Measurements from ENCODE around the gene CYP2D6.

CYP2D6 gene

DNA sequence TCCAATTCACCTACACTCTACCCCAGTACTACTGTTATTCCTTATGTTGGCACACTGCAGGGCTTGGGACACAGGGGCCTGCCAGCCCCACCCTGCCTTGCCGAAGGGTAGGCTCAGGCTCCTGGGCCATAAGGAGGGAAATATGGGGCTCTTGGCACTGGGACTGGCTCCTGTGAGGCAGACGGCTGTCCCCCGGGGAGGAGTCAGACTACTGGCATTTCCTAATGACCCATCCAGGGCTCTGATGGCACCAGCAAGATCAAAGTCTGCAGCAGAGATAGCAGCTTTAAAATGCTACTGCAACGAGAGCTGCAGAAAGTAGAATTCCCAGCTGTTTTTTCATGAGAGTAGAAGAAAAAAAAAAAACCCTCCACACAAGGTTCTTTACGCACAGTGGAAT, 42.2 kb upstream of the CYP2D6 start:
- DNase-seq (ENCODE audit: low read depth): no peak

DNA sequence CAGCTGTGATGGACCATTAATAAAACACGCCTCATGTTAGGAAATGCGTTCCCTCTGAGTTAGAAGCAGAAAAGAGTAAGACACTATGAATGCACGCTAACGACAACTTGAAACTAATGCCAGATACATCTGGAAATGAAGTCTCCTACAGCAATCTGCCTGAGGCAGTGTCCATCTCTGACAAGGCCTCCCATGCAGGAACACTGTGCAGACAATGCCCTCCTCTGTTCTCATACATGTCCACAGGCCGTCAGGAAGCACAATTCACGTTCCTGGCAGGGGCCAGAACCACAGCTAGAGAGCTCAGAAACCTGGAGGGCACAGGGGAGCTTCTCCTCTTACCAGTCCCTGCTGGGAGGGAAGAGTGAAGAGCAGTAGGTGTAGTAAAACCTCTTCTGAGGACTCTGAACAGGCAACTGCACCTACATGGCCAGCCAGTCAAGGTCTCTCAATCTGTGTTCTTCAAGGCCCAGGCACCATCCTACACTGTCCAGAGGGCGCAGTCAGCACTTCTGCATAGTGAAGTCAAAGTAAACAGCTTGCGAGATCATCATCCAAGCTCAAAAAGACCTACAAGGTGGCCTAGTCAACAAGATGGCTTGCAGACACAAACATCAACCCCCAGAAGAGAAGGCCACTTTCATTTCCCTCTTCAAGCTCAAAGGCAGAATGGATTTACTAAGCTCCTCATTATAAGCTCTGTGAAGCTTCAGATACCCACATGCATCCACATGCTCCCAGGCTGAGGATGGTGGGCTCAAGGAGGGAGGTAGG, 41.5 kb upstream of the CYP2D6 start:
- TF ChIP-seq, protein P1, sequence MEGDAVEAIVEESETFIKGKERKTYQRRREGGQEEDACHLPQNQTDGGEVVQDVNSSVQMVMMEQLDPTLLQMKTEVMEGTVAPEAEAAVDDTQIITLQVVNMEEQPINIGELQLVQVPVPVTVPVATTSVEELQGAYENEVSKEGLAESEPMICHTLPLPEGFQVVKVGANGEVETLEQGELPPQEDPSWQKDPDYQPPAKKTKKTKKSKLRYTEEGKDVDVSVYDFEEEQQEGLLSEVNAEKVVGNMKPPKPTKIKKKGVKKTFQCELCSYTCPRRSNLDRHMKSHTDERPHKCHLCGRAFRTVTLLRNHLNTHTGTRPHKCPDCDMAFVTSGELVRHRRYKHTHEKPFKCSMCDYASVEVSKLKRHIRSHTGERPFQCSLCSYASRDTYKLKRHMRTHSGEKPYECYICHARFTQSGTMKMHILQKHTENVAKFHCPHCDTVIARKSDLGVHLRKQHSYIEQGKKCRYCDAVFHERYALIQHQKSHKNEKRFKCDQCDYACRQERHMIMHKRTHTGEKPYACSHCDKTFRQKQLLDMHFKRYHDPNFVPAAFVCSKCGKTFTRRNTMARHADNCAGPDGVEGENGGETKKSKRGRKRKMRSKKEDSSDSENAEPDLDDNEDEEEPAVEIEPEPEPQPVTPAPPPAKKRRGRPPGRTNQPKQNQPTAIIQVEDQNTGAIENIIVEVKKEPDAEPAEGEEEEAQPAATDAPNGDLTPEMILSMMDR (conservative IDR thresholded peaks at IDR 0.05; ENCODE audit: low read length): no peak
- no peak for DNase-seq (ENCODE audit: low read depth)
- H3K4me3 ChIP-seq (ENCODE audit: low read length): no peak overlapping the region

More for the DNA sequence above, 42.2 kb upstream of the CYP2D6 start:
- TF ChIP-seq, protein P1 (conservative IDR thresholded peaks at IDR 0.05; ENCODE audit: low read length): no peak
- H3K4me3 ChIP-seq (ENCODE audit: low read length): no peak overlapping the region

DNA sequence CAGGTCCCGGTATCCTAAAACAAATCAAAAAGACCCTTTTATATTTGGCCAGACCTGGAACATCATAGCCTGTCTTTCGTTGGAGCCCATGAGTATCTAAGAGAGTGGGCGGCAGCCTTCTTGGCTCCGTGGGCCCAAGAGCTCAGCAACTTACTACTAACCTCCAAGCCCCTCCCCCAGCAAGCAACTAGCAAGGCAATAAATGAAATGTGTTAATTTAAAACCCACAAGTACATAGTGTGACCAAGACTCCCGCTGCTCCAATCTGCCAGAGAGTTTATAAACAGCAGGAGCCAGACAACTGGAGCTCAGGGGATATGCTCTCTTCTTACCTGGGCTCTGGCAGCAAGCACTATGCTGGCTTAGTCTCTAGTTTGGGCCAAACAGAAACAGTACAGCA, 40.8 kb upstream of the CYP2D6 start:
- H3K4me3 ChIP-seq (ENCODE audit: low read length): no peak overlapping the region
- no peak for DNase-seq (ENCODE audit: low read depth)
- TF ChIP-seq, protein P1 (conservative IDR thresholded peaks at IDR 0.05; ENCODE audit: low read length): no peak

DNA sequence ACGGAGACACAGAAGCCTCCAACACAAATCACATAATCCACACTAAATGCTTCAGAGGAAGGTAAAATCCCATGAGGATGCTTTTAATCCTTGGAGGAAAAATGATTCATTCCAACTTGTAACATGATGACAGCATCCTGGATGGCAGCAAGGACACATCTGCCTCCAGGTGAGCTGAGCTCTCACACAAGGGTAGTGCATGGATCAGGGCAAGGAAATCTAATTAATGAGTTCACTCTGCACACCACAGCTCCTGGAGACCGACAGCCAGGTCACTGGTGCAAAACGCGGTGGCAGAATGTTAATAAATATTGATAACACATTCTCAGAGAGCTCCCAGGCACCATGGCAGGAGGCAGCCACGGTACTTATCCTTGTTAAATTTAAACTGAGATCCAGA, 40.3 kb upstream of the CYP2D6 start:
- DNase-seq (ENCODE audit: low read depth): no peak
- no peak overlapping the region for H3K4me3 ChIP-seq (ENCODE audit: low read length)
- TF ChIP-seq, protein P1 (conservative IDR thresholded peaks at IDR 0.05; ENCODE audit: low read length): no peak

DNA sequence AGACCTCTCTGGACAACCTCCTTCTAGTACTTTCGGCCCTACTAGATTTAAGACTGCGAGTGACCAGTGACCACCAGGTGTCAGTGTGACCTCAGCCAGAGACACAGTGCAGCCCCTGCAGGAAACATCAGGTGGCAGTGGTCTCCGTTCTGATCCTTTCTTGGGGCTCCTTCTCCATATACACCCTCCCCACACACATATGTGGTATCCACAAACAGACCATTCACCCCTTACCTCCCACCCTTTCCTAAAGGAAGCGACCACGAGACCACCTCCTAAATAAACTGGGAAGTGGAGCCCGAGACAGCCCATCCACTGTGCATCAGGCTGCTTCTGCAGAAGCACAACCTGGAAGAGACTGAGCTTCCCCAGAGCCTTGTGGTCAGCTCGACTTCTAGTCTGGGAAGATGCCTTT, 38.5 kb upstream of the CYP2D6 start:
- no peak overlapping the region for H3K4me3 ChIP-seq (ENCODE audit: low read length)
- peak; percentile 71 for DNase-seq (ENCODE audit: low read depth)
- TF ChIP-seq, protein P1 (conservative IDR thresholded peaks at IDR 0.05; ENCODE audit: low read length): peak; percentile 100

DNA sequence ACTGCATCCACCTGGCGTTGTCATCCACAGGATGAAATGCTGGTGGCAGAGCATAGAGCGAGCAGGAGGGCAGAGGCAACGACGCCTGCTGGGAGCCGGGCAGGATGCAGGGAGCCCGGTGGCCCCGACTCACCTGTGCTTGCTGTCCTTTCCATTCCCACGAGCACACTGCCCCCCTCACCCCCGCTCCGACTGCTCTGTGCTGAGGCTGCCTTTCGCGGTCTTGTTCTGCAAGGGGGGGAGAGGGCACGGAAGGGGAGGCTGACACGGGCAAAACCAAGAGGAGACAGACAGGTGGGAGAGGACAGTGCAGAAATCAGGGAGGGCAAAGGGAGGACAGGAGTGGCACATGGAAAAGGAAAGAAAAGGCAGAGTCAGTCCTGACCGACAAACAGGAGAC, 37.9 kb upstream of the CYP2D6 start:
- TF ChIP-seq, protein P1 (conservative IDR thresholded peaks at IDR 0.05; ENCODE audit: low read length): no peak
- DNase-seq (ENCODE audit: low read depth): no peak
- H3K4me3 ChIP-seq (ENCODE audit: low read length): no peak overlapping the region

DNA sequence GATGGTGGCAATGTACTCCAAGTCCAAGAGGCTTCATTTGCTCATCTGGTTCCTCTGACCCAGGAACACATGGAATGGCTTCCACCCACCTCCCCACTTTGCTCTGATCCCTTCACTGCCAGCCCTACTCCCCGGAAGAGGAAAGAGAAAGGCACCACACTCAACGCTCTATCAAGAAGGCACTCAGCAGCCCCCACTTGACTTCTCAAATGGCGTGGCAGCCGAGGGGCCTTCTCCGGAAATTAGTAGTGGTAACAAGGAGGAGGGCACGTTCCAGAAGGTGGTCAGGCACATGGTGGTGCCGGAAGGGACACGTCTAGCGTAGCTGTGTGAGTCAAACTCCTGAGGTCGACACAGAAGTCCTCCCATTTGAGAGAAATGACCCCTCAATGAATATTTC, 36.5 kb upstream of the CYP2D6 start:
- no peak for DNase-seq (ENCODE audit: low read depth)
- TF ChIP-seq, protein P1 (conservative IDR thresholded peaks at IDR 0.05; ENCODE audit: low read length): no peak
- no peak overlapping the region for H3K4me3 ChIP-seq (ENCODE audit: low read length)
